GM12892 (cell line): ENCODE measurements around the gene RBM39.

Experiments used
- POLR2AphosphoS5 ChIP-seq: IDR thresholded peaks from 2 replicates; pipeline ENCODE4 v1.6.1; 2011; ENCODE audit warnings: low read depth, low read length, control low read depth
- TAF1 ChIP-seq: IDR thresholded peaks from 2 replicates; pipeline ENCODE4 v1.6.1; 2011; ENCODE audit warnings: low read depth, mild to moderate bottlenecking, control low read depth, low read length, borderline replicate concordance

- TF ChIP-seq POLR2AphosphoS5 (no peak; the same call in 1 of the 2 replicates), TAF1 (no peak)
These were observed 1.8 kb upstream of the RBM39 start for GRCh38 chr20:35743693-35744491.
